B cell (primary cell): ENCODE results near the gene PRR27. TPM values are rescaled to one million over a fixed set of nuclear protein-coding genes. Genes with fewer than 3 reads are reported as not detected.

Experiments used
- ATAC-seq: fragments of 200-7000 bp; cut with Tn5 transposase; one replicate; pipeline ENCODE4 v1.10.0; 2021; ENCODE audit warnings: low read depth, mild to moderate bottlenecking, moderate number of reproducible peaks, moderate library complexity
- CTCF ChIA-PET: fragments of 350-600 bp; sonication (Branson Sonifier 250); formaldehyde crosslinking; loops from one replicate; lab custom pipeline; 2021; ENCODE audit warnings: antibody characterized with exemption, inconsistent platforms; lab: Charles Lee
- POLR2A ChIA-PET: fragments of 350-600 bp; sonication (Branson Sonifier 250); formaldehyde crosslinking; loops from one replicate; lab custom pipeline; 2021; ENCODE audit warnings: antibody characterized with exemption; lab: Charles Lee
- DNase-seq: peaks from one replicate; pipeline ENCODE4 v3.0.0; 2013
- H2AFZ ChIP-seq: 2 replicates; pipeline ENCODE4 v1.6.1; 2012; ENCODE audit warnings: mild to moderate bottlenecking, low read depth, low read length; ENCODE audit not compliant: insufficient read depth, poor library complexity, severe bottlenecking
- H3K27ac ChIP-seq, 2 donors: 1 replicate in 1 of 2; 2 replicates in 1 of 2; pipeline ENCODE4 v1.5.1; 2012 to 2013; ENCODE audit warnings: low read length in 2 of 2, mild to moderate bottlenecking in 2 of 2, moderate library complexity in 1 of 2
- H3K27me3 ChIP-seq, 4 experiments: fragments of 200-600 bp in 1 of 4; sonication (generic) in 1 of 4; replicated peaks in 1 of 4; 1 replicate in 2 of 4; 2 replicates in 2 of 4; pipeline versions ENCODE4 v1.6.1 to v1.7.0; 2013 to 2016; ENCODE audit warnings: low read length in 3 of 4, mild to moderate bottlenecking in 2 of 4, mixed read lengths in 1 of 4, moderate library complexity in 1 of 4; ENCODE audit not compliant: insufficient read depth in 4 of 4, control insufficient read depth in 3 of 4; ENCODE audit errors: control extremely low read depth in 1 of 4
- H3K36me3 ChIP-seq, 2 experiments: replicated peaks in 1 of 2; 1 replicate in 1 of 2; 2 replicates in 1 of 2; pipeline versions ENCODE4 v1.6.1 to v1.7.1; 2013; ENCODE audit warnings: low read length in 1 of 2; ENCODE audit not compliant: insufficient read depth in 2 of 2, control insufficient read depth in 1 of 2; ENCODE audit errors: control extremely low read depth in 1 of 2, extremely low read depth in 1 of 2
- H3K4me1 ChIP-seq, 2 donors: fragments of 200-600 bp in 1 of 2; sonication (generic) in 1 of 2; 1 replicate in 1 of 2; 2 replicates in 1 of 2; pipeline versions ENCODE4 v1.5.1 to v1.6.1; 2013 to 2017; ENCODE audit warnings: low read length in 2 of 2; ENCODE audit not compliant: control insufficient read depth in 2 of 2, insufficient read depth in 2 of 2
- H3K4me2 ChIP-seq: replicated peaks from 2 replicates; pipeline ENCODE3; 2012; ENCODE audit warnings: mild to moderate bottlenecking, low read depth, low read length; ENCODE audit not compliant: poor library complexity, severe bottlenecking
- H3K4me3 ChIP-seq, 5 experiments: fragments of 200-600 bp in 1 of 5; sonication (generic) in 1 of 5; 1 replicate in 3 of 5; 2 replicates in 2 of 5; pipeline versions ENCODE4 v1.5.1 to v1.7.0; 2011 to 2016; ENCODE audit warnings: low read length in 4 of 5, mild to moderate bottlenecking in 4 of 5, low read depth in 2 of 5, control low read depth in 1 of 5, moderate library complexity in 1 of 5; ENCODE audit not compliant: insufficient read depth in 1 of 5; ENCODE audit errors: control extremely low read depth in 1 of 5, extremely low read depth in 1 of 5
- H3K79me2 ChIP-seq: fragments of 200-600 bp; sonication (generic); one replicate; pipeline ENCODE4 v1.6.0; 2016; ENCODE audit warnings: low read length; ENCODE audit not compliant: control insufficient read depth, insufficient read depth
- H3K9ac ChIP-seq: fragments of 200-600 bp; sonication (generic); 2 replicates; pipeline ENCODE4 v1.6.1; 2017; ENCODE audit warnings: mild to moderate bottlenecking, low read length, moderate library complexity
- H3K9me3 ChIP-seq, 3 donors: one replicate each; pipeline versions ENCODE4 v1.6.1 to v1.7.1; 2013; ENCODE audit warnings: low read length in 2 of 3; ENCODE audit not compliant: control insufficient read depth in 2 of 3, insufficient read depth in 1 of 3; ENCODE audit errors: control extremely low read depth in 1 of 3
- H4K20me1 ChIP-seq: 2 replicates; pipeline ENCODE4 v1.6.0; 2012; ENCODE audit warnings: mild to moderate bottlenecking, low read length; ENCODE audit not compliant: insufficient read depth, control insufficient read depth, poor library complexity, severe bottlenecking
- H3K27ac Mint-ChIP-seq: one replicate; pipeline ENCODE4 v1.8.0; 2021; ENCODE audit warnings: mixed read lengths
- H3K27me3 Mint-ChIP-seq: one replicate; pipeline ENCODE4 v1.8.0; 2021; ENCODE audit warnings: mixed read lengths
- H3K4me1 Mint-ChIP-seq: one replicate; pipeline ENCODE4 v1.8.0; 2021; ENCODE audit warnings: mixed read lengths
- H3K4me3 Mint-ChIP-seq: one replicate; pipeline ENCODE4 v1.8.0; 2021; ENCODE audit warnings: mixed read lengths
- H3K9me3 Mint-ChIP-seq: one replicate; pipeline ENCODE4 v1.8.0; 2022; ENCODE audit warnings: mixed read lengths; ENCODE audit not compliant: insufficient read depth
- CTCF ChIP-seq: fragments of 200-600 bp; IDR thresholded peaks from one replicate; pipeline ENCODE4 v1.8.0; 2022; ENCODE audit warnings: antibody characterized with exemption, mild to moderate bottlenecking
- EZH2 ChIP-seq: IDR thresholded peaks from 2 replicates; pipeline ENCODE4 v1.6.1; 2012; ENCODE audit warnings: borderline replicate concordance, low read depth, mild to moderate bottlenecking, moderate library complexity, low read length; ENCODE audit not compliant: insufficient read depth, poor library complexity, severe bottlenecking
- WGBS: methylation state at CpG from one replicate; pipeline ENCODE4 v1.1.5; 2013; ENCODE audit warnings: missing lambda C conversion rate; ENCODE audit not compliant: insufficient coverage; 5-methylcytosine and 5-hydroxymethylcytosine counted together
- intact Hi-C: fragments of 100-400 bp; cut with micrococcal nuclease; formaldehyde crosslinking; loops from one replicate; pipeline ENCODE4 v1.10.0; 2022
- polyA plus RNA-seq: library from polyadenylated mRNA; depleted of rRNA; stranded (reverse); fragments of >200 nt; gene quantifications from 2 replicates; pipeline ENCODE4 v1.2.3, GENCODE V29; 2012
- total RNA-seq, 2 donors: library from RNA; stranded (reverse); fragments of 120-200 nt in 1 of 2; gene quantifications; 1 replicate in 1 of 2; 2 replicates in 1 of 2; pipeline versions ENCODE4 v1.2.3 to v1.2.4, GENCODE V29; 2013 to 2022

PRR27 gene
- total and polyA plus RNA-seq, 2 donors (not counting 1 experiment from before 2014, with no cell fraction given), result not detected

GRCh38 chr4:70177090-70177489 lies 23.1 kb downstream of the PRR27 start:
- no peaks in the 10 kb centered on the region for H3K27me3 ChIP-seq
- no peaks in the 10 kb centered on the region for H3K36me3 ChIP-seq
- no peak overlapping the region for H3K4me3 ChIP-seq
- H3K27ac ChIP-seq, result no peak overlapping the region
- CTCF ChIA-PET, result no interaction called here
- no peak overlapping the region for H3K27ac Mint-ChIP-seq
- ATAC-seq, result no peak
- POLR2A ChIA-PET, result no interaction called here
- no peaks in the 10 kb centered on the region for H3K4me1 ChIP-seq
- H3K79me2 ChIP-seq, result no peaks in the 10 kb centered on the region
- no peak overlapping the region for H3K4me2 ChIP-seq
- H3K4me1 Mint-ChIP-seq, result no peaks in the 10 kb centered on the region
- no peaks in the 10 kb centered on the region for H3K27me3 Mint-ChIP-seq
- H3K9me3 Mint-ChIP-seq, result no peaks in the 10 kb centered on the region
- no peak overlapping the region for H2AFZ ChIP-seq
- H3K9me3 ChIP-seq, result no peaks in the 10 kb centered on the region
- H3K4me3 Mint-ChIP-seq, result no peak overlapping the region
- TF ChIP-seq CTCF, result no peak
- TF ChIP-seq EZH2, result no peak
- no peak for DNase-seq
- WGBS, result 80% methylated on average over 1 of the region's 5 CpGs
- H3K9ac ChIP-seq, result no peak overlapping the region
- no peaks in the 10 kb centered on the region for H4K20me1 ChIP-seq
- intact Hi-C loops, result no loop called here

GRCh38 chr4:70178075-70178660 lies 24.1 kb downstream of the PRR27 start:
- intact Hi-C loops, result no loop called here
- H3K36me3 ChIP-seq, result no peaks in the 10 kb centered on the region
- Mint-ChIP-seq H3K27ac (no peak overlapping the region), H3K27me3 (no peaks in the 10 kb centered on the region), H3K4me1 (no peaks in the 10 kb centered on the region), H3K4me3 (no peak overlapping the region), H3K9me3 (no peaks in the 10 kb centered on the region)
- DNase-seq (no peak), ATAC-seq (no peak)
- ChIA-PET CTCF (no interaction called here), POLR2A (no interaction called here)
- no peak overlapping the region for H2AFZ ChIP-seq
- no peaks in the 10 kb centered on the region for H3K27me3 ChIP-seq
- TF ChIP-seq CTCF (no peak), EZH2 (no peak)
- no peak overlapping the region for H3K4me2 ChIP-seq
- H3K79me2 ChIP-seq, result no peaks in the 10 kb centered on the region
- H3K27ac ChIP-seq, result no peak overlapping the region
- no peaks in the 10 kb centered on the region for H3K4me1 ChIP-seq
- no peak overlapping the region for H3K9ac ChIP-seq
- WGBS, result 88% methylated on average over 3 of the region's 5 CpGs
- H3K9me3 ChIP-seq, result no peaks in the 10 kb centered on the region
- no peak overlapping the region for H3K4me3 ChIP-seq
- H4K20me1 ChIP-seq, result no peaks in the 10 kb centered on the region
